ENCODE data around the gene RP9.

Gene RP9, protein sequence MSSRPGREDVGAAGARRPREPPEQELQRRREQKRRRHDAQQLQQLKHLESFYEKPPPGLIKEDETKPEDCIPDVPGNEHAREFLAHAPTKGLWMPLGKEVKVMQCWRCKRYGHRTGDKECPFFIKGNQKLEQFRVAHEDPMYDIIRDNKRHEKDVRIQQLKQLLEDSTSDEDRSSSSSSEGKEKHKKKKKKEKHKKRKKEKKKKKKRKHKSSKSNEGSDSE

DNA sequence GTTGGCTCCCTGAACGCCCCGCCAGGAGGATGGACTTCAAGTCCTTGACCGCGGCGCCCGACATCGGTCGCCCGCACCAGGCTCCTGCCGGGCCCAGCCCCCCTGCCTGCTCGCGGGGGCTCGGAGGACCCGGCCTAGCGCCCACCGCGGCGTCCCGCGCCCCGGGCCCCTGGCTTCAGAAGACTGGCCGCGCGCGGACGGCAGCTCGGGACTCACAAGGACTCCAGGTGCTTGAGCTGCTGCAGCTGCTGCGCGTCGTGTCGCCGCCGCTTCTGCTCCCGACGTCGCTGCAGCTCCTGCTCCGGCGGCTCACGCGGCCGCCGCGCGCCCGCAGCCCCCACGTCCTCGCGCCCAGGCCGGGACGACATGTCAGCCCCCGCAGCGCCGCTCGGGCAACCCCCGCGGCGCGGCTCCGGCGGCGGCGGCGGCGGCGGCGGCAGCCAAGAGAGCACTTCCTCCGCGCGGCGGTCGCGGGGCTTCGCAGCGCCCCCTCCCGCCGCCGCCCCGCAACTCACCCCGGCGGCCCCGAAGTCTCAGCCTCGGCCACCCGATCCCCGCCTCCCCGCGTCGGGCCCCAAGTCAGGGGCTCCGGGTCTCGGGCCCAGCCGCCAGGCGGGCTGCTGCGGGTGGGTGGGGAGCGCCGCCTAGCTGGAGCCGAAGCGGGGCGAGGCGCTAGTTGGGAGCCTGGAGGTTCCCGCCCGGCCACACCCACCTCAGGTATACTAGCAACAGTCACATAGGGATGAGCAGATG lies at the start of gene RP9:
TSS of gene RP9 (minus strand) at position 400 of the 753 bp plus-strand sequence. CDS start at position 368, 32 bp downstream.
- peak; percentile 51 for DNase-seq

DNA sequence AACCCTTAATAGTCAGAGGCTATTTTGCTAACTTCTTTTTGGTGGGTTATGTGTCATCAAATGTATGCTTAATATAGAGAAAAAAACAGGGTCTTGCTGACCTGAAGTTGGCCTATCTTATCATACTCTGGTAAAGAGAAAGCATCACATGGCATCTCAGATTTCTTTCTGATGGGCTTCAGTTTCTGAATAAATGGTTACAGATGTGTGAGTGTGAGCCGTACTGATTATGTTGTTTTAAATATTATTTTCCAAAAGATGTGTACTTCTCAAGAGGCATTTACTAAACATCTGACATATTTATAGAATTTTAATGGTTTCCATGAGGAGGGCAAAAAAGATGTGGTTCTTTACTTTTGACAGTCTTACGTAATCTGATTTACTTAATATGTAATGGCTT lies 48.6 kb upstream of the RP9 start:
- no peak for DNase-seq

DNA sequence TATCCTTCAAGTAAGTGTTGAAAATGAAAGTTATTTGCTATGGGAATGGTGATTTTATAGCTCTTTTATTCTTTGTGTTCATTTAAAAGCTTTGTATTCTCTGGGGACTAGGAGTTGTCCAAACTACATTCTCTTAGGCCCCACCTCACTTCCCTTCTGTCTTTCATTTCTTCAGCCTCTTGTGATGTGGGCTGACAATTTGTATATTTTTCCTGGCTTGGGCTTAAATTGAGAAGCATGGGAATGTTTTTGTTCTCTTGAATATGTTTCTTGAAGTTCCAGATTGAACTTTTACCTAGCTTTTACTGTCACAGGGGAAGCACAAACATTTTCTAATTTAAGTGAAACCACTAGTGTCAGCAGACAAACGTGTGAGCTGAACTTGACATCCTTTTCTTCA lies 48.1 kb upstream of the RP9 start:
- no peak for DNase-seq

- DNase-seq = no peak
Observed at GRCh38 chr7:33156441-33156840, 47.2 kb upstream of the RP9 start.

GRCh38 chr7:33155811-33156210 lies 46.6 kb upstream of the RP9 start:
- no peak for DNase-seq

DNA sequence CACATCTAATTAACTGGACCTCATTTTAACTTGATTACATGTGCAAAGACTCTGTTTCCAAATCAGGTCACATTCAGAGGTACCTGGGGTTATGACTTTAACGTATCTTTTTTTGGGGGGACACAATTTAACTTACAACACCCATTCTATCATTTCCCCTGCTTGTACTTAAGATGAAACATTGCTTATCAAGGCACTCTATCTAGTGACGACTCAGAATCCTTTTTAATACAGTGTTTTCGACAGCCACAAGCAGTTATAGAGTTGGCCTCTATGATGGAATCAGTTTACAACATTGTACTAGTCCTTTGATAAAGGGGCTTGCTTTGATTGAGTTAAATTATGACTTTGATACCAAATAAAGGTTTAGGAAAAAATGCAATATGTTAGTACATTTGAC lies 42.9 kb upstream of the RP9 start:
- DNase-seq = no peak

DNA sequence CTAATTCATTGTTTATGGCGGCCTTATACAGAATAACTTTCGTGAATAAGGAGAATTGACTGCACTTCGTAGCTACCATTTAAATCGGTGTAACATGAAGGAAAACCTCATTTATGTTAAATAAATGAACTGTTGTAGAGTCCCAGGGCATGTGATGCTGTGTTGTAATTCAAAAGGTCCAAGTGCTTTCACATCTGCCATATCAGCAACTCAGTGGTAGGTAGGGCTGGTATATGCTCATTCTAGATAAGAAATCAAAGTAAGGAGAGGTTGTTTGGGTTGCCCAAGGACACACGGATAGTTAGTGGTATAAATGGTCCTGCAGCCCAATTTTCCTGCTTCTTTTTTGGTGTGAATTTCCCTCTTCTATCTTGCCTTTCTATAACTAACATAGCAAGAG lies 36.0 kb upstream of the RP9 start:
- DNase-seq = no peak

- no peak for DNase-seq
Observed at GRCh38 chr7:33143996-33144718, 35.0 kb upstream of the RP9 start.

DNA sequence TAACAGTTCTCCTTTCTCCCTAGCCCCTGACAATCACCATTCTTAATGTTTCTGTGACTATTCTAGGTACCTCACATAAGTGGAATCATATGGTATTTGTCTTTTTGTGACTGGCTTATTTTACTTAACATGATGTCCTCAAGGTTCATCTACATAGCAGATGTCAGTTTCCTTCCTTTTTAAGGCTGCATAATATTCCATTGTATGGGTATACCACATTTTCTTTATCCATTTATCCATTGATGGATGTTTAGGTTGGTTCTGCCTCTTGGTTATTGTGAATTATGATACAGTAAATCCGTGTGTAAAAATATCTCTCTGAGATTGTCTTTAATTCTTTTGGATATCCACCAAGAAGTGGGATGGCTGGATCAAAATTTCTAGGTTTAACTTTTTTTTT lies 33.4 kb upstream of the RP9 start:
- DNase-seq = no peak

DNA sequence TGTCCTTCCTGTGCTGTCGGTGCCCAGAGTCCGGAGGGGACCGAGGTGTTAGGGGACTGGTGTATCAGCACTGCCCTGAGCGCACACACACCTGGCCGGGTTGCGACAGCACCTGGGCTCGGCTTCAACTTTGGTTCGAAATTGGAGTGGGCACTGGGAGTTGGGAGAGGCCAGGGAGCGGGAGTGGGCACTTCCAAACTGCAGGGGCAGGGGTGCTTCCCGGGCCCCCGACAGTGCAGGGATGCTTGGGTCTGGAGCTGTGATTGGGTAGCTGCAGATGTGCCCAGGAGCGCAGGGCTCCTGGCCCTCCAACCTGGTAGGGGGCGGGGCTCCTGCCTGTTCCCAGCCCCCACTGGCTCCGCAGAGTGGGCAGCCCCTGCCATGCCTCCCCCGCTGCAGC lies 27.9 kb upstream of the RP9 start:
- no peak for DNase-seq

- DNase-seq = no peak
Observed at GRCh38 chr7:33130184-33130583, 21.0 kb upstream of the RP9 start.

- DNase-seq = no peak
Observed at GRCh38 chr7:33129806-33130153, 20.6 kb upstream of the RP9 start.

DNA sequence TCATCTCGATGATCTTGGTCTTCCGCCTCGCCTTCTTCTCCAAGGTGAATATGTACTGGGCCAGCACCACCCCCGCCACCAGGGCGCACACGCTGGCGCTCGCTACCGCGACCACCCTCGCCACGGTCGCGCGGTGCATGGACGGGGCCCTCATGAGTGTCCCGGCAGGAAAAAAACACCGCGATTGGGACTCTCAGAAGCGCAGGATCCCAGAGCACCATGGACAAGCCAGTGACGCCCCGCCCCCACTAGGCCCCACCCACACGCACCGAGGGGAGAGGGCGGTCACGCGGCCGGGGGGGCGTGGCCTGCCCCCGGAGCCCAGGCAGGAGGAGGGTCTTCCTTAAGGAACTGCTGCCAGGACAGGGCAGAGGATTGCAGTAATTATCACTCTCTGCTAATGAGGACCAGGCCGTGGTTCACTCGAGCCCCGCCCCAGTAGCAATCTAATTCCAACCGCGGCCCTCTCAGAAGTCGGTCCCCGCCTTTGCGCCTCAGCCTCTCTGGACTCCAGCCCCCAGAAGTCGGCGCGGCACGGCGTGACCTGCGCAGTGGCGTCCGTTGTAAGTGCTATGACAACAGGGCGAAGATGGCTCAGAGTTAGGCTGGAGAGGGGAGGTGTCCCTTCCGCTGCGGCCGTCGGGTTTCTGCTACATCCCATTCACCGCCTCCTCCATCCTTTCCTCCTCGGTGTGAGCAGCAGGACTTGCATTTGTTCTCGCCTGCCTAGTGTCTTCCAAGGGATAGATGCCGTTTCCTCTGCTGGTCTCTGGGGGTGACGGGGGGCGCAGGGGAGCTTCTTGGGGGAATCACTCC lies 20.0 kb upstream of the RP9 start, which contains the start of gene BBS9:
TSS of gene BBS9 (plus strand) at position 575 of the 816 bp plus-strand sequence. CDS start 16,689 bp downstream, outside the sequence.
- peak; percentile 91 for DNase-seq

DNA sequence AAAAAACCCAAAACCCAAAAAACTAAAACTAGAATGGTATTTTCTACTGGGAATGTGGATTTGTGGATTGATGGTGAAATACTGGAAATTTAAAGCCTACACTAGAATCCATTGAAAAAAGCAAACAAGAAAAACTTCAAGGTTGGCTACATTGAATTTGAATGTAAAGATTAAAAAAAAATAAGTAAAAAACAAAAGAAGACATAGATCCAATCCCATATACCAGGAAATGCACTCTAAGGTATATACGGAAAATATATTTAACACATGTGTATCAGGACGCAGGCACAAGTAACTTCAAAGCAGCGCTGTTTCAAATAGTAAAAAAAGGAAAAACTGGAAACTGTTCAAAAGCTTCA lies 19.4 kb upstream of the RP9 start:
- DNase-seq = no peak

DNA sequence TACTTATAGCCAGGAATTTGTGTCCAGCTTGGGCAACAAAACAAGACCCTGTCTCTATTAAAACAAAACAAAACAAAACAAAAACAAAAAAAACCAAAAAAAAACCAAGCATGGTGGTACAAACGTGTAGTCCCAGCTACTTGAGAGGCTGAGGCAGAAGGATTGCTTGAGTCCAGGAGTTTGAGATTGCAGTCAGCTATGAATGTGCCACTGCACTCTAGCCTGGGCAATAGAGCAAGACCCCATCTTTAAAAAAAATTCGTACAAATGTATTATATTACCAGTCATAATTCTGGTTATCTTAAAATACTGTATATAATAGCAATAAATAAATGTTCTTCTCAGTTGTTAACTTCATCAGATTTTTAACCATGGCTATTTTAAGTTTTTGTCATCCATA lies 17.9 kb upstream of the RP9 start:
- DNase-seq = no peak

DNA sequence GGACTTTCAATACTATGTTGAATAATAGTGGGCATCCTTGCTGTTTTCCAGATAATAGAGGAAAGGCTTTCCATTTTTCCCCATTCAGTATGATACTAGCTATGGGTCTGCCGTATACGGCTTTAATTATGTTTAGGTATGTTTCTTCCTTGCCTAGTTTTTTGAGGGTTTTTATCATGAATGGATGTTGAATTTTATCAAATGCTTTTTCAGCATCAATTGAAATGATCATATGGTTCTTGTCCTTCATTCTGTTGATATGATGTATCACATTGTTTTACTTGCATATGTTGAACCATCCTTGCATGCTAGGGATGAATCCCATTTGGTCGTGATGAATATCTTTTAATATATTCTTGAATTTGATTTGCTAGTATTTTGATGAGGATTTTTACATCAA lies 9.2 kb upstream of the RP9 start:
- no peak for DNase-seq

- DNase-seq = no peak
Observed at GRCh38 chr7:33114976-33115375, 5.8 kb upstream of the RP9 start.

- no peak for DNase-seq
Observed at GRCh38 chr7:33111614-33112013, 2.4 kb upstream of the RP9 start.

DNA sequence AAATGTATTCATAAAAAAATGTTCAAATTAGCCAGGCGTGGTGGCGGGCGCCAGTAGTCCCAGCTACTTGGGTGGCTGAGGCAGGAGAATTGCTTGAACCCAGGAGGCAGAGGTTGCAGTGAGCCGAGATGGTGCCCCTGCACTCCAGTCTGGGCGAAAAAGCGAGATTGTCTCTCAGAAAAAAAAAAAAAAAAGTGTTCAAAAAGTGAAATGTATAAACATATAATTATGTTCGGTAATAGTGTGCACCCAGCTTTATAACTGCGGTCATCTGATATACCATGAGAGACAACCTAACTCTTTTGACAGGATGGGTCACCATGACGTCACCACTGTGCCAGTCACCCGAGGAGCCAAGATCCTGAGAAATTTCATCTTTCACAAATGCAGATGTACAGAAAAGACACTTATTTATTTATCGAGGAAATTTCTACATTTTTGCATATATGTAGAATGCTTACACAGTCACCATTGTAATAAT lies 594 bp upstream of the RP9 start:
- peak; percentile 16 for DNase-seq

GRCh38 chr7:33108554-33109004 lies 625 bp downstream of the RP9 start:
- peak; percentile 20 for DNase-seq

DNA sequence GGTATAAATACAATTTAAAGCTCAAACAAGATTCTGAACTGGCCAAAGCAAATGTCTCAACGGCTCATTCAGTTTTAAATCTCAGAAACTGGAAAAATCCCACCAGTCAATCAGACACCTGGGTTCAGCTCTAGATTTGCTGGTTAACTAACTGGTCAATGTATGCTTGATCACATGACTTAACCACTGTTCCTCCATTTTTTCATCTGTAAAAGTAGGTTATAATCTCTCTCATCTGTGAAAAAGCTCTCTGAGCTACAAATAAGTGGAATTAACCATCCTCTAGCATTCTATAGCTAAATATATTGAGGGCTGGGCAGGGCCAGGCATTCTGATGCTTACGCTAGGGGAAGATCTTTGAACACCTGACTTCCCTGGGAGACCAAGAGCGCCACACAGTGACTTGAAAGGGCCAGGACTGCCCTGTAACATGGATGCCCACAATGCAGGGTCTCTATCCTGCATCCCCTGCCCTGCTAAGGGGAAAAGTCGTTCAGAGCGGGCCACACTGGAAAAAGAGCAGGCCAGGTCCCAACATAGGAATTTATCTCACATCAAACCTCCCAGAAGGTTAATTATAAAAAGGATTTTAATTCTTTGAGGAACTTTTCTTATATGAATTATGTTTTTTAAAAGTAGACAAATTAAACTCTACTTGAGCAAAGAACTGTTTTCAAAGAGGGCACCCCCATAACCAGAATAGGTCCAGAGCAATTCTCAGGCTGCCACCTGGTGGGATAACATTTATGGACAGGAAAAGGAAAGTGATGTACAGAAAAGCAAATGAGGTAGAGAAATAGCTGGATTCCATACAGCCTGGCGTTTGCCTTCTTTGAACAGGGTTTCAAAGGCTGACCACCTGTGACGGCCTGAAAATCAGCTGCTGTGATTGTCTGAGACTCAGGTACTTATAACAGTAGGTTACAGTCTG lies 1.8 kb downstream of the RP9 start:
- DNase-seq = peak; percentile 33

DNA sequence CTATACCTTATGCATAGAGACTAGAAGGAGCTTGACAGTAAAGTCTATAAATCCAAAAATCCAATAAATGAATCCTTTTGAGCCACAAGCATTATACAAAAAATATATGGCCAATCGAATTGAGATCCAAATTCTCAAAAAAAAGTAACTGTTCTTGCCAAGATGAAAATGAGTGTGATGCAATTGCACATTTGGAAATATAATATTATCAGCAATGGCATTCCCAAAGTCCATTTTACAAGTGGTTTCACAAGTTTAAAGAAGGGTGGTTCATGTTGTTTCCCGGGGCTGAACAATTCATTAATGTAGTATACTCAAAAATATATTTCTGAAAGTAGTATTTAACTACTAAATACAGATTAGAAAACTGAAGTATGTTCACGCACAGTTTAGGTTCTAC lies 7.3 kb downstream of the RP9 start:
- no peak for DNase-seq

Measured in NCI-H1694 (cell line).